ENCODE data around the gene C20orf96. TPM values are rescaled to one million over a fixed set of nuclear protein-coding genes. Genes with fewer than 3 reads are reported as not detected.
"Not testable (repeated sequence)": the region's sequence is repeated elsewhere in the genome, so short reads cannot be mapped to it uniquely, and the experiment has no call there.

Gene C20orf96
- total RNA-seq, 1 experiment from 2014 or later: 20.5 TPM

GRCh38 chr20:257419-257818, 33.1 kb downstream of the C20orf96 start, which contains the start of gene DEFB132:
Gene DEFB132 (plus strand): TSS chr20:257724. CDS start chr20:257779, 55 bp downstream.
- H3K4me1 ChIP-seq (ENCODE audit: control insufficient read depth, insufficient read depth, low read length): no peaks in the 10 kb centered on the region
- H3K27ac ChIP-seq (ENCODE audit: low read length): no peak within 1 kb of the TSS
- H3K36me3 ChIP-seq (ENCODE audit: control insufficient read depth, insufficient read depth, low read length): no peaks in the 10 kb centered on the region
- H3K4me3 ChIP-seq (ENCODE audit: low read depth in 2 of 2, low read length in 2 of 2): no peak within 1 kb of the TSS
- no peak for DNase-seq (ENCODE audit: low read depth, low spot score)
- no peaks in the 10 kb centered on the region for H3K9me3 ChIP-seq (ENCODE audit: control insufficient read depth, insufficient read depth, low read depth, low read length)
- CTCF ChIA-PET: no interaction called here
- ATAC-seq: peak; percentile 66; the same call in 1 of the 2 replicates
- no peaks in the 10 kb centered on the region; the same call in 1 of the 2 replicates for H3K27me3 ChIP-seq (ENCODE audit: control insufficient read depth, insufficient read depth, low read length)
- intact Hi-C loops (cut with micrococcal nuclease; ENCODE audit: unreplicated experiment) (loop anchor here (5.0 kb wide), 1 partner anchor 40 kb away; no protein-coding TSS in a partner anchor), in situ Hi-C loops (cut with HindIII; ENCODE audit: low pct_unique_long_range_greater_than_20kb, low sequenced_read_pairs) (no loop called here)
- POLR2A ChIA-PET: no interaction called here
- BruUV-seq (replicated peaks): no TSS peak
- TF ChIP-seq, protein P1, sequence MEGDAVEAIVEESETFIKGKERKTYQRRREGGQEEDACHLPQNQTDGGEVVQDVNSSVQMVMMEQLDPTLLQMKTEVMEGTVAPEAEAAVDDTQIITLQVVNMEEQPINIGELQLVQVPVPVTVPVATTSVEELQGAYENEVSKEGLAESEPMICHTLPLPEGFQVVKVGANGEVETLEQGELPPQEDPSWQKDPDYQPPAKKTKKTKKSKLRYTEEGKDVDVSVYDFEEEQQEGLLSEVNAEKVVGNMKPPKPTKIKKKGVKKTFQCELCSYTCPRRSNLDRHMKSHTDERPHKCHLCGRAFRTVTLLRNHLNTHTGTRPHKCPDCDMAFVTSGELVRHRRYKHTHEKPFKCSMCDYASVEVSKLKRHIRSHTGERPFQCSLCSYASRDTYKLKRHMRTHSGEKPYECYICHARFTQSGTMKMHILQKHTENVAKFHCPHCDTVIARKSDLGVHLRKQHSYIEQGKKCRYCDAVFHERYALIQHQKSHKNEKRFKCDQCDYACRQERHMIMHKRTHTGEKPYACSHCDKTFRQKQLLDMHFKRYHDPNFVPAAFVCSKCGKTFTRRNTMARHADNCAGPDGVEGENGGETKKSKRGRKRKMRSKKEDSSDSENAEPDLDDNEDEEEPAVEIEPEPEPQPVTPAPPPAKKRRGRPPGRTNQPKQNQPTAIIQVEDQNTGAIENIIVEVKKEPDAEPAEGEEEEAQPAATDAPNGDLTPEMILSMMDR (IDR thresholded peaks at IDR 0.05): no peak
- no peak for TF ChIP-seq REST (IDR thresholded peaks at IDR 0.05; ENCODE audit: insufficient read depth in 1 of 2, low read depth in 2 of 2, low read length in 1 of 2)
- no peak for TF ChIP-seq SIN3A (IDR thresholded peaks at IDR 0.05; ENCODE audit: borderline replicate concordance, insufficient read depth, low read depth, low read length)
- TF ChIP-seq POLR2AphosphoS5 (IDR thresholded peaks at IDR 0.05; ENCODE audit: low read depth, low read length): no peak
- no peak for TF ChIP-seq TCF7L2 (IDR thresholded peaks at IDR 0.05; ENCODE audit: low read depth, low read length)

DNA sequence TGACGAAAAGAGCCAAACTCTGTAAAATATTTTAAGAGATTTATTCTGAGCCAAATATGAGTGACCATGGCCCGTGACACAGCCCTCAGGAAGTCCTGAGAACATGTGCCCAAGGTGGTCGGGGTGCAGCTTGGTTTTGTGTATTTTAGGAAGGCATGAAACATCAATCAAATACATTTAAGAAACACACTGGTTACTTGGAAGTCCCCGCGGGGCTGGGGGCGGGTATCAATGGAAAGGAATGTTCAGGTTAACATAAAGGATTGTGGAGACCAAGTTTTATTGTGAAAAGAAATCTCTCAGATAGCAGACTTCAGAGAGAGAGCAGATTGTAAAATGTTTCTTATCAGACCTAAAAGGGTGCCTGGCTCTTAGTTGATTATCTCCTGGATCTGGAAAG, 37.1 kb downstream of the C20orf96 start:
- ATAC-seq; H3K4me1 ChIP-seq (ENCODE audit: control insufficient read depth, insufficient read depth, low read length); H3K36me3 ChIP-seq (ENCODE audit: control insufficient read depth, insufficient read depth, low read length); H3K27ac ChIP-seq (ENCODE audit: low read length); H3K4me3 ChIP-seq (ENCODE audit: low read depth in 2 of 2, low read length in 2 of 2); H3K27me3 ChIP-seq (ENCODE audit: control insufficient read depth, insufficient read depth, low read length); intact Hi-C loops (cut with micrococcal nuclease; ENCODE audit: unreplicated experiment); H3K9me3 ChIP-seq (ENCODE audit: control insufficient read depth, insufficient read depth, low read depth, low read length); BruUV-seq (replicated peaks); DNase-seq (ENCODE audit: low read depth, low spot score); CTCF ChIA-PET; POLR2A ChIA-PET; in situ Hi-C loops (cut with HindIII; ENCODE audit: low pct_unique_long_range_greater_than_20kb, low sequenced_read_pairs): not testable (repeated sequence)

DNA sequence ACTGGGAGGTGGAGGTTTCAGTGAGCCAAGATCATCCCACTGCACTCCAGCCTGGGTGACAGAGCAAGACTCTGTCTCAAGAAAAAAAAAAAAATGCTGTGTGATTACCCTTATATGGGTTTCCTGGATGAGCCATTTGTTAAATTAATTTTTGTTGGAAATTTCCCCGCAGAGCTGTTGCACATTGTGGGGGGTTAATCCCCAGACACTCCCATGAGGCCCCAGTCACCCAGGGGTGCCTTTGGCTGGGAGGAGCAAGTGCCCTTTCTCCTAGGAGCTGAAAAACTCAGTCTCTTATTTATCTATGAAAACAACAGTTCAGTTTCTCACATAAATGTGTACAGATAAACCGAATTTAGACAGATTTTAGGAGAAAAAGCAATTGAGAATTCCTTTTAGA, 37.7 kb downstream of the C20orf96 start:
- H3K4me1 ChIP-seq (ENCODE audit: control insufficient read depth, insufficient read depth, low read length): no peaks in the 10 kb centered on the region
- no peak overlapping the region for H3K4me3 ChIP-seq (ENCODE audit: low read depth in 2 of 2, low read length in 2 of 2)
- BruUV-seq (replicated peaks): no TSS peak
- in situ Hi-C loops (cut with HindIII; ENCODE audit: low pct_unique_long_range_greater_than_20kb, low sequenced_read_pairs) (no loop called here), intact Hi-C loops (cut with micrococcal nuclease; ENCODE audit: unreplicated experiment) (no loop called here)
- DNase-seq (ENCODE audit: low read depth, low spot score) (no peak), ATAC-seq (no peak)
- POLR2A ChIA-PET: no interaction called here
- CTCF ChIA-PET: no interaction called here
- no peak overlapping the region for H3K27ac ChIP-seq (ENCODE audit: low read length)
- H3K9me3 ChIP-seq (ENCODE audit: control insufficient read depth, insufficient read depth, low read depth, low read length): no peaks in the 10 kb centered on the region
- no peaks in the 10 kb centered on the region; the same call in 1 of the 2 replicates for H3K27me3 ChIP-seq (ENCODE audit: control insufficient read depth, insufficient read depth, low read length)
- no peaks in the 10 kb centered on the region for H3K36me3 ChIP-seq (ENCODE audit: control insufficient read depth, insufficient read depth, low read length)
- TF ChIP-seq POLR2AphosphoS5 (IDR thresholded peaks at IDR 0.05; ENCODE audit: low read depth, low read length) (no peak), TCF7L2 (IDR thresholded peaks at IDR 0.05; ENCODE audit: low read depth, low read length) (no peak), REST (IDR thresholded peaks at IDR 0.05; ENCODE audit: insufficient read depth in 1 of 2, low read depth in 2 of 2, low read length in 1 of 2) (no peak), SIN3A (IDR thresholded peaks at IDR 0.05; ENCODE audit: borderline replicate concordance, insufficient read depth, low read depth, low read length) (no peak)
- TF ChIP-seq, protein P1 (IDR thresholded peaks at IDR 0.05): no peak
